Gastroesophageal sphincter (tissue), 3 donors: ENCODE measurements around the gene UGT1A8.
"Not testable (repeated sequence)": the region's sequence is repeated elsewhere in the genome, so short reads cannot be mapped to it uniquely, and the experiment has no call there.

ENCODE experiments used
- EP300 ChIP-seq: sonication (generic); formaldehyde crosslinking; IDR thresholded peaks from one replicate; pipeline ENCODE4 v1.6.1; 2017; ENCODE audit warnings: antibody characterized with exemption, mild to moderate bottlenecking
- POLR2A ChIP-seq, 2 donors: fragments of 450-650 bp; IDR thresholded peaks; one replicate each; pipeline ENCODE4 v1.6.1; 2017; ENCODE audit warnings: antibody characterized with exemption in 2 of 2, mild to moderate bottlenecking in 2 of 2, moderate library complexity in 1 of 2
- POLR2AphosphoS5 ChIP-seq: sonication (generic); formaldehyde crosslinking; IDR thresholded peaks from one replicate; pipeline ENCODE4 v1.6.1; 2017; ENCODE audit warnings: antibody characterized with exemption
- TF ChIP-seq, protein P1 (sequence below), 4 experiments: fragments of 200-600 bp in 2 of 4; fragments of 450-650 bp in 2 of 4; sonication (generic) in 1 of 4; IDR thresholded peaks; one replicate each; pipeline ENCODE4 v1.5.1; 2017 to 2019; ENCODE audit warnings: antibody characterized with exemption in 4 of 4, mild to moderate bottlenecking in 2 of 4, moderate library complexity in 2 of 4

GRCh38 chr2:233736868-233737653 lies 119.6 kb downstream of the UGT1A8 start:
- TF ChIP-seq, protein P1, sequence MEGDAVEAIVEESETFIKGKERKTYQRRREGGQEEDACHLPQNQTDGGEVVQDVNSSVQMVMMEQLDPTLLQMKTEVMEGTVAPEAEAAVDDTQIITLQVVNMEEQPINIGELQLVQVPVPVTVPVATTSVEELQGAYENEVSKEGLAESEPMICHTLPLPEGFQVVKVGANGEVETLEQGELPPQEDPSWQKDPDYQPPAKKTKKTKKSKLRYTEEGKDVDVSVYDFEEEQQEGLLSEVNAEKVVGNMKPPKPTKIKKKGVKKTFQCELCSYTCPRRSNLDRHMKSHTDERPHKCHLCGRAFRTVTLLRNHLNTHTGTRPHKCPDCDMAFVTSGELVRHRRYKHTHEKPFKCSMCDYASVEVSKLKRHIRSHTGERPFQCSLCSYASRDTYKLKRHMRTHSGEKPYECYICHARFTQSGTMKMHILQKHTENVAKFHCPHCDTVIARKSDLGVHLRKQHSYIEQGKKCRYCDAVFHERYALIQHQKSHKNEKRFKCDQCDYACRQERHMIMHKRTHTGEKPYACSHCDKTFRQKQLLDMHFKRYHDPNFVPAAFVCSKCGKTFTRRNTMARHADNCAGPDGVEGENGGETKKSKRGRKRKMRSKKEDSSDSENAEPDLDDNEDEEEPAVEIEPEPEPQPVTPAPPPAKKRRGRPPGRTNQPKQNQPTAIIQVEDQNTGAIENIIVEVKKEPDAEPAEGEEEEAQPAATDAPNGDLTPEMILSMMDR (IDR thresholded peaks at IDR 0.05), result not testable (repeated sequence)
- not testable (repeated sequence) for TF ChIP-seq POLR2A (IDR thresholded peaks at IDR 0.05); POLR2AphosphoS5; EP300
